ENCODE measurements around the gene SMCO1. TPM values are rescaled to one million over a fixed set of nuclear protein-coding genes. Genes with fewer than 3 reads are reported as not detected.
"Not testable (repeated sequence)": the region's sequence is repeated elsewhere in the genome, so short reads cannot be mapped to it uniquely, and the experiment has no call there.

Gene SMCO1
- total RNA-seq, 1 donor from 2014 or later: not detected

DNA sequence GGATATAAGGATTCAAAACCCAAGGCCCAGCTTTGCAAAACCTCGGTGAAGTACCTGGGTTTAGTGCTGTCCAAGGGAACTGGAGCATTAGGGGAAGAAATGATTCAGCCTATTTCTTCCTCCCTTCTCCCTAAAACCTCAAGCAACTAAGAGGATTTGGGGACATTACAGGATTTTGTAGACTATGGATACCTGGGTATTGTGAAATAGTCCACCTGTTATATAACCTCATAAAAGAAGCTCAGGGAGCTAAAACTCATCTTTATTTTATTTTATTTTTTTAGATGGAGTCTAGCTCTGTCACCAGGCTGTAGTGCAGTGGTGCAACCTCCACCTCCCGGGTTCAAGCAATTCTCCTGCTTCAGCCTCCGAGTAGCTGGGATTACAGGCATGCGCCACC is 8.7 kb upstream of the SMCO1 start:
- Mint-ChIP-seq H3K27me3 (ENCODE audit: unreplicated experiment) (peaks cover 5% of the 10 kb centered on the region), H3K4me3 (ENCODE audit: unreplicated experiment) (no peak overlapping the region), H3K4me1 (ENCODE audit: unreplicated experiment) (no peaks in the 10 kb centered on the region), H3K36me3 (ENCODE audit: low read depth, unreplicated experiment) (peaks cover 25% of the 10 kb centered on the region), H3K9me3 (ENCODE audit: unreplicated experiment) (peaks cover 18% of the 10 kb centered on the region), H3K27ac (ENCODE audit: unreplicated experiment) (no peak overlapping the region)
- DNase-seq (ENCODE audit: low spot score): no peak
- no peak for TF ChIP-seq CTCF (IDR thresholded peaks at IDR 0.05; ENCODE audit: unreplicated experiment)

GRCh38 chr3:196521291-196521690 is 6.1 kb upstream of the SMCO1 start:
- H3K27me3 Mint-ChIP-seq (ENCODE audit: unreplicated experiment); DNase-seq (ENCODE audit: low spot score); H3K27ac Mint-ChIP-seq (ENCODE audit: unreplicated experiment); H3K4me1 Mint-ChIP-seq (ENCODE audit: unreplicated experiment): not testable (repeated sequence)
- peaks cover 27% of the 10 kb centered on the region for H3K9me3 Mint-ChIP-seq (ENCODE audit: unreplicated experiment)
- peak overlapping the region; percentile 16 for H3K4me3 Mint-ChIP-seq (ENCODE audit: unreplicated experiment)
- peaks cover 32% of the 10 kb centered on the region for H3K36me3 Mint-ChIP-seq (ENCODE audit: low read depth, unreplicated experiment)

DNA sequence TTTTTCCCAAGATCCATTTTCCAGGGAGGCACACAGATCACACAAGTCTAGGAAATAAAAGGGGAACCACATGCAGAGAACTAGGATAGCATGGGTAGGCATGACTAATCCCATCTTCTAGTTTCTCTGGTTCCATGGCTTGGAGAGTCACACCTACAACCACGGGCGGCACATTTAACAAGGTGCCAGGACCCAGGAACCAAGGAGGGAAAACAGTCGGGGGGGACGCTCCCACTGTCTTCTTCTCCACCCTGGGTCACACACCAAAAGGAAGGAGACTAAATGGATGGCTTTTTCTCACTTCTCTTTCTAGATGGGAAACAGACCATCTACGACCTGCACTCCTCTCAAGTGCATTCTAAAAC is 4.6 kb upstream of the SMCO1 start:
- H3K4me1 Mint-ChIP-seq (ENCODE audit: unreplicated experiment): no peaks in the 10 kb centered on the region
- no peak overlapping the region for H3K4me3 Mint-ChIP-seq (ENCODE audit: unreplicated experiment)
- peaks cover 30% of the 10 kb centered on the region for H3K9me3 Mint-ChIP-seq (ENCODE audit: unreplicated experiment)
- TF ChIP-seq CTCF (IDR thresholded peaks at IDR 0.05; ENCODE audit: unreplicated experiment): no peak
- H3K27me3 Mint-ChIP-seq (ENCODE audit: unreplicated experiment): no peaks in the 10 kb centered on the region
- no peak overlapping the region for H3K27ac Mint-ChIP-seq (ENCODE audit: unreplicated experiment)
- peaks cover 32% of the 10 kb centered on the region for H3K36me3 Mint-ChIP-seq (ENCODE audit: low read depth, unreplicated experiment)
- DNase-seq (ENCODE audit: low spot score): no peak

DNA sequence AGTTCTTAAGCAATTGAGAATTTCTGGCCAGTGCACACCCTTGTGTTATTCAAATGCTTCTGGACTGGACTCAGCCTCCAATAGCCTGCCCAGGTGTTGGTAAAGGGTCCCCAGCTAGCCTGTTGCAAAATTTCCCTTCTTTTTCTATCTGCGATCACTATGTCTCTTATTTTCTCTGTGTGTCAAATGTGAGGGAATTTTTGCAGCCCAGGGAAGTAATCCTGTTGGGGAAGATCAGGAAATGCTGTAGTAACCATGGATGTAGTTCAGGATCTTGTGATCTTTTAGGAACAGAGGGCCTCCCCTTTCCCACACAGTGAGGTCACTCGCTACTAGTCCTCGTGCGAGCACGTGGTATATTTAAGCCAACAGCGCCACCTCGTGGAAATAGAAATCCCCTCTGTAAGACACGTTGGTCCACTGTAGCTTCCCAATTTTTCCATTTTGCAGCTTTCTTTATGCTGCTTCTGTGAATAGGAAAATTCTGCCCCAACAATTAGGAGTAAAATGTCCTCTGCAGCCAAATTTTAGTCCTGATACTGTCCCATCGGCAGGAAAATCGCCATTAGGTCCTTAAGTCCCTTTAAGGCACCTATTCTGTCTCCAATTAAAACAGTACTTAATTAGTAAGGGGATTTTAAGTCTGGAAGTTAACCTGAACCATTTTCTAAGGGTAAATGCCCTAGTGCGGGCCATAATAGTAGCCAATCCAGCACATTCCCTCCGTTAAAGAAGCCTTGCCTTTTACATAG is 4.0 kb upstream of the SMCO1 start:
- H3K27me3 Mint-ChIP-seq (ENCODE audit: unreplicated experiment): no peaks in the 10 kb centered on the region
- DNase-seq (ENCODE audit: low spot score): peak; percentile 24
- no peaks in the 10 kb centered on the region for H3K4me1 Mint-ChIP-seq (ENCODE audit: unreplicated experiment)
- peak overlapping the region; percentile 12 for H3K4me3 Mint-ChIP-seq (ENCODE audit: unreplicated experiment)
- H3K27ac Mint-ChIP-seq (ENCODE audit: unreplicated experiment): no peak overlapping the region
- H3K36me3 Mint-ChIP-seq (ENCODE audit: low read depth, unreplicated experiment): peaks cover 32% of the 10 kb centered on the region
- TF ChIP-seq CTCF (IDR thresholded peaks at IDR 0.05; ENCODE audit: unreplicated experiment): peak; percentile 56
- H3K9me3 Mint-ChIP-seq (ENCODE audit: unreplicated experiment): peaks cover 30% of the 10 kb centered on the region

- Mint-ChIP-seq H3K4me1 (ENCODE audit: unreplicated experiment) (no peaks in the 10 kb centered on the region), H3K4me3 (ENCODE audit: unreplicated experiment) (no peak overlapping the region), H3K27ac (ENCODE audit: unreplicated experiment) (no peak overlapping the region), H3K27me3 (ENCODE audit: unreplicated experiment) (peaks cover 2% of the 10 kb centered on the region), H3K36me3 (ENCODE audit: low read depth, unreplicated experiment) (peaks cover 32% of the 10 kb centered on the region), H3K9me3 (ENCODE audit: unreplicated experiment) (peaks cover 30% of the 10 kb centered on the region)
- no peak for DNase-seq (ENCODE audit: low spot score)
- no peak for TF ChIP-seq CTCF (IDR thresholded peaks at IDR 0.05; ENCODE audit: unreplicated experiment)
Observed at GRCh38 chr3:196517919-196518318, 2.8 kb upstream of the SMCO1 start.

All from endothelial cell (in vitro differentiated cells).